Activated naive CD4-positive, alpha-beta T cell treated with Interleukin-2 at 50 U/mL for 16 hours (primary cell): ENCODE data around the gene FKBP15.
"Not testable (repeated sequence)": the region's sequence is repeated elsewhere in the genome, so short reads cannot be mapped to it uniquely, and the experiment has no call there.

ENCODE experiments used
- DNase-seq: peaks from one replicate; pipeline ENCODE4 v3.0.0-alpha.2; 2020

The FKBP15 gene

DNA sequence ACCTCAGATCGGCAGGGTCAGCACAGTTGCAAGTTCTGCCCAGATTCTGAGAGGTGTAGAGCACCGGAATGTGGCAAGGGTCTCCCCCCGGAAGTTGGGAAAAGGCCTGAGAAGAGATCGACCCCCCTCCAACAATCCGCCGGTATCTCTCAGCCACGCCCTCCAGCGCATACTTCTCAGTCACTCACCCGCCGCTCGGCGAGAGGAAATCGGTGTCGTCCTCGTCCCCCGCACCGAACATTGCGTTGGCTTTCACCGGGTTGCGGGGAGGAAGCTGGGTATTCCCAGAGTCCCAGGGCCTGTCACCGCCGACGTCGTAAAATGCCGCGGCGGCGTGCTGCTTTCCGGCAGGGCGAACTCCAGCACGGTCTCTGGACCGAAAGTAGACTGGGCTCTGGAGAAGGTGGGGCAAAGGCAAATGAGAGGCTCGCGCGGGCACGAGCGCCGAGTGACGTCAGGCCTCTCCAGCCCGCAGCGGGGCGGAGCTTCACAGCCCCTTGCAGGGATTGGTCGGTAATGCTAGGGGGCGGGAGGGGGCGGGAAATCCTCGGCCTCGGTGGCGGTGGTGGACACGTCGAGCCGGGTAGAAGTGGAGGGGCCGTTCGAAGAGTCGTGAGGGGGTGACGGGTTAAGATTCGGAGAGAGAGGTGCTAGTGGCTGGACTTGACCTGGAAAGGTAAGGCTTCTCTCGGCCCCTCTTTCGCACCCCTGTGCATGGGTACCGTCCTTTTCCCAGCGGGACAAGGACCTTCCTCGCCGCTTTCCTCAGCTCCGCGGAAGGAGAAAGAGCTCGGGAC, at the start of gene FKBP15, which contains the start of gene SLC31A1:
FKBP15 (minus strand) TSS at position 275 of the 797 bp plus-strand sequence; CDS start at position 241, 34 bp downstream.
SLC31A1 (plus strand) TSS at position 542 of the 797 bp plus-strand sequence. CDS start 34,605 bp downstream, outside the sequence.
- peak; percentile 96 for DNase-seq

DNA sequence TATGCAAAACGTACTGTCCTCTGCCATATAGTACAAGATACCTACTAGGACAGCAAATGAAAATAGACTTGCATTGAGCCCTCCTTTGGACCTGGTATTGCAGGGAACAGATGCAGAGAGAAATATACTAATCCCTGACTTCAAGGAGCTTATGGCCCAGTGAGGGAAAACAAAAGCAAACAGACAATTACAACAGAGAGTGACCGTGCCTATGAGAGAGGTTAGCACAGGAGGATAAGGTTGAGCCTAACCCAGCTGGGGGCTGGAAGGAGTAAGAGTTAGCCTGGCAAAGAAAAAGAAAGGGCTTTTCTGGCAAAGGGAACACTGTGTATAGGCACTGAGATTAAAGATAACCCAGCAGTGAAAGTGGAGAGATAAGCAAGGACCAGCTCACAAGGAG, 48.8 kb upstream of the FKBP15 start:
- no peak for DNase-seq

- no peak for DNase-seq
Observed at GRCh38 chr9:113269355-113269754, 48.3 kb upstream of the FKBP15 start.

DNA sequence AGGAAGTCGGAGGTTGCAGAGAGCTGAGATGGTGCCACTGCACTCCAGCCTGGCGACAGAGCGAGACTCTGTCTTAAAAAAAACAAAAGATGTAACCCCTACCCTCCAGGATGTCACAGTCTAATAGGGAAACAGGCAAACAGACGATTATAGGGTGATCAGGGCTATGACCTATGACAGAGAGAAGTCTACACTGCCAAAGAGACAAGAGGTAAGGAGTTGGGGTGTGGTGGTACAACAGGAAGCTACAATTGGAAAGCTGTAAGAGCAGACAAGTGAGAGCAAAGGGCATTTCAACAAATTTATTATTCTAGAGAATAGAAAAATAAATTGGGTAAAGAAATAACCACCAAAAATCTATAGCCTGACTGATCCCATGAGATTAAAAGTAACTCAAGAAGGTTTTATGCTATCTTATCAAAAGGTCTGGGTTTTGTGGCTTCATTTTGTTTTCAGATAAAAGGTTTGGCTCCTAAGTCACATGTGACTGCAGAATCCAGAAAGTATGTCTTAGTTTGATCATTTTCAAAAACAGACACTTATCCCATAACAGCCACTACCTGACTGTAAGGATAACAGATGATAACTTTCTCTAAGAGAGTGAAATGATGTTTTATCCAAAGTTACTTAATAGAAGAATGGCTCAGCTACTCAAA, 47.0 kb upstream of the FKBP15 start:
- DNase-seq: no peak

- no peak for DNase-seq
Observed at GRCh38 chr9:113266174-113266573, 45.1 kb upstream of the FKBP15 start.

DNA sequence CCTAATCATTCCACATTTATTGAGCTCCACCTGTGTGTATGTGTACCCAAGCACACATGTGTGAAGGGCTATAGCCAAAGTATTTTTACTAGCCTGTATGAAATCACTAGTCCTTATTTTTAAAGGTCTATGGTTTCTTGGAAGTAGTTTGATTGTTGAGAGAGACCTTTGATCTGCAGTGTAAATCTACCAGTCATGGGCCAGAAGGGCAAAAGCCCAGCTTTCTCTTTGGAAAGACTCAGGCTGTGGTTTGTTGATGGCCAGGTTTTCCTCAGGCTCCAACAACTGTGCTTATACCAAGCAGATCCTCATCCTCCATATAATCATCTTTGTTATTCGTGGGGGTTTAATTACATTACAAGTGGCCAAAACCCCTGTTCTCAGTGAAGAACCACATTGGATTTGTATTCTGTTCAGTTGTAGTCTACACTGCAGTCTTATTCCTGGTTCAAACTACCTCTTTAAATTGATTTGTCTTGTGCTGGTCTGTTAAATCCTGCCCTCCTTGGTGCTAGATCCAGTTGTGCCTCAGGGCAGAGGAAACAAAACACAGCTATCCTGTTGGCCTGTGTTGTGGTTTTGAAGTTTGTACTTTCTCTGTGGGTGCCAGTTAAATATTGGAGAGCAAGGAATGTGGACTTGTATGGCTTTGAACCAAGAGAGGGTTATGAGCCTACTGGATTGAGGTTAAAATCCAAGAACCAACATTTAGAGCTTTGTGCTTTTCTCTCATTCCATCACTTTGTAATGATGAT, 41.0 kb upstream of the FKBP15 start:
- DNase-seq: no peak

- no peak for DNase-seq
Observed at GRCh38 chr9:113258282-113258681, 37.2 kb upstream of the FKBP15 start.

- DNase-seq: no peak
Observed at GRCh38 chr9:113257863-113258262, 36.8 kb upstream of the FKBP15 start.

DNA sequence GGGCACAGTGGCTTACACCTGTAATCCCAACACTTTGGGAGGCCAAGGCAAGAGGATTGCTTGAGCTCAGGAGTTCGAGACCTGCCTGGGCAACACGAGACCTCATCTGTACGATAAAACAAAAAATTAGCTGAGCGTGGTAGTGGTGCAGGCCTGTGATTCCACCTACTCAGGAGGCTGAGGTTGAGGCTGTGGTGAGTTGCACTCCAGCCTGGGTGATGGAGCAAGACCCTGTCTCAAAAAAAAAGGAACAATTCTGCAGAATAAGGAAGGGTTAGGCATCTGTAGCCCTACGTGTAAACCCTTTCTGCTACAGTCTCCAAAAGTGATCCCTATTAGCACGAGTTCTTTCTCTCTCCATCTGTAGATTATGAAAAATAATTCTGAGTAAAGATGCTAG, 34.4 kb upstream of the FKBP15 start:
- DNase-seq: no peak

GRCh38 chr9:113254991-113255390, 33.9 kb upstream of the FKBP15 start:
- no peak for DNase-seq

- DNase-seq: no peak
Observed at GRCh38 chr9:113250807-113251206, 29.7 kb upstream of the FKBP15 start.

- DNase-seq: not testable (repeated sequence)
Observed at GRCh38 chr9:113249661-113250060, 28.6 kb upstream of the FKBP15 start.

DNA sequence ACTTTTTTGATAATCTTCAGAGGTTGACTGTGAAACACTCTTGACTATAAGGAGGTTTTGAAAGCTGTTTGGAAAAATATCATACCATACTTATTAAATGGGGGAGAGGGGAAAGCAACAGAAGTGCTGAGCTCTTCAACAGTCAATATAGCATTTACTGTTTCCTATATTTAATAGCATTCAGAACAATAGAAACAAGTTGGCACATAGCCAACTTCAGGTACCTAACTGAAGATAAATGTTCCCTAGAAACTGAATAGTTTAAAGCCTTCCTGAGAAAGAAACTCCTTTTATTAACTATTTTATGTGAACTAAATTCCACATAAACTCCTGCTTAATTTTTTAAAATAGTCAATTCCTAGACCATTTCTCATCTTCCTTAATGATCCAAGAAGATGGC, 26.6 kb upstream of the FKBP15 start:
- no peak for DNase-seq

- no peak for DNase-seq
Observed at GRCh38 chr9:113246928-113247327, 25.9 kb upstream of the FKBP15 start.

DNA sequence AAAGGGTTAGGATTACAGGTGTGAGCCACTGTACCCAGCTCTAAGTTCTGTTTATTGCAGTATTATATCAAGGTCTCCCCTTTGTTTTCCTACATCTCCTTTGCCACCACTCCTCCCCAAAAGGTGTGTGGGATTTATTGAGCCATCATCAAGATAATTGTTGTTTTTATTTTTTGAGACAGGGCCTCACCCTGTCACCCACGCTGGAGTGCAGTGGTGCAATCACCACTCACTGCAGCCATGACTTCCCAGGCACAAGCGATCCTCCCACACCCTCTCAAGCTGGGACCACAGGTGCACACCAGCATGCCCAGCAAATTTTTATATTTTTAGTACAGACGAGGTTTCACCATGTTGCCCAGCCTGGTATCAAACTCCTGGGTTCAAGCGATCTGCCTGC, 24.8 kb upstream of the FKBP15 start:
- no peak for DNase-seq

DNA sequence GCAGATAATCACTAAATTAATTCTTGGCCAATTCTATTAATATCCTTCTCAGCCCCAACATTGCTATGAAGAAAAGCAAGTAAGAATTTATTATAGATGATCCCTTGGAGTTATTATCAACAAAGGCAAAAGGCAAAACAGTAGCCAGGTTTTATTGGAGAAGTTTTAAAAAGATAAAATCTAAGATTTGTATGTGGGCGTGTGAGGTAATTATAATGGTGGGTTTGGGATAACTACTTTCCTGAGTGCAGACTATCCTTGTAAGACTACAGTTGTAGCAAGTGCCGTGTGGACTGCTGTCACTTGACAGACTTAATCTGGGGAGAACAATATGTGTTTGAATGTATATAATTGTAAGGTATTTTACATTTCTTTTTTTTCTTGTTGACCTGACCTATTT, 23.5 kb upstream of the FKBP15 start:
- DNase-seq: no peak

DNA sequence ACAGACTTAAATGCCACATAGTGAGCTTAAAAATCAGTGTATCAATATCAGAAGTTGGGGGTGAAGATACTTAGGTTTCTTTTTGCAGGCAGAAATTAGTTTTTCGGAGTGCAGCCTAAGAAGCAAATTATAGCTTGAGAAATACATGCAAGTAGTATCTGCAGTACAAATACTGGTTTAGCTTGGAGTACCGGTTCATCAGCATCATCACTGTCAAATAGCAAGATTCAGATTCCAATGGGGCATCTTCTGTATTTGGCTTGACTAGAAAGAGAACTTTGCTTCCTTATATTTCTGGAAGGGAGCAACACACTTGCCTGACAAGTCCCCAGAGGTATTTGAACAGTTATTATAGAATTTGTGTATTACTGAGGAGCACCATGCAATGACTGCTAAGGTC, 20.1 kb upstream of the FKBP15 start:
- DNase-seq: no peak

- no peak for DNase-seq
Observed at GRCh38 chr9:113238859-113239232, 17.8 kb upstream of the FKBP15 start.

GRCh38 chr9:113238202-113238858, 17.3 kb upstream of the FKBP15 start:
- no peak for DNase-seq

GRCh38 chr9:113237026-113237425, 15.9 kb upstream of the FKBP15 start:
- DNase-seq: no peak

- not testable (repeated sequence) for DNase-seq
Observed at GRCh38 chr9:113235701-113236255, 14.7 kb upstream of the FKBP15 start.

DNA sequence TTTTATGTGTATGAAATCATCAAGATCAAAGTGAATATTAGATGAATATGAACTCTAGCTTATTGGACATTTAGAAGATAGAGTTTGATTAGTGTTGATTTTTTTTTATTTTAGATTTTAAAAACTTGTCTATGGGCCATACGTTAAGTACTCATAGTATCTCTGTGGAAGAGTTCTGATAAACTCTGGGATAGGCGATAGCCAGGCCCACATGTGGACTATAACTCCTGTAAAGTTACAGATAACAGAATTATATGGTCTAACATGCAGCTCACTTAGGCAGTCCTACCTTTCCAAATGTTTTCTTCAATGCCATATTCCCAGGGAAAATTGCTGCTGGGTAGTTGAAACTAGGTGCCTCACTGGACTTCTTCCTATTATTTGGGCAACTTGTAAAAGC, 10.6 kb upstream of the FKBP15 start:
- no peak for DNase-seq
